HL-60 (cell line): ENCODE measurements around the gene TSPYL2.

Source experiments
- CTCF ChIP-seq: IDR thresholded peaks from one replicate; pipeline ENCODE4 v1.5.1; 2011; ENCODE audit warnings: low read length, control low read depth, inconsistent platforms; ENCODE audit not compliant: insufficient read depth
- GABPA ChIP-seq: IDR thresholded peaks from 2 replicates; pipeline ENCODE4 v1.6.1; 2012; ENCODE audit warnings: low read depth
- POLR2AphosphoS5 ChIP-seq: IDR thresholded peaks from 2 replicates; pipeline ENCODE4 v1.6.1; 2012; ENCODE audit warnings: low read depth
- REST ChIP-seq: IDR thresholded peaks from 2 replicates; pipeline ENCODE4 v1.6.1; 2012; ENCODE audit warnings: low read depth; ENCODE audit not compliant: insufficient replicate concordance
- SPI1 ChIP-seq: IDR thresholded peaks from 2 replicates; pipeline ENCODE4 v1.6.1; 2012; ENCODE audit warnings: low read depth, mild to moderate bottlenecking, borderline replicate concordance

GRCh38 chrX:53075011-53075410 lies 7.2 kb upstream of the TSPYL2 start:
- TF ChIP-seq CTCF (no peak), POLR2AphosphoS5 (no peak), REST (no peak), GABPA (no peak), SPI1 (no peak)
